GM12878 (cell line): Measurements from ENCODE around the gene PSMD11. TPM values are rescaled to one million over a fixed set of nuclear protein-coding genes. Genes with fewer than 3 reads are reported as not detected.

Experiments used
- ATAC-seq: fragments of 200-7000 bp; cut with Tn5 transposase; 3 replicates; pipeline ENCODE4 v1.9.1; 2020; ENCODE audit warnings: mild to moderate bottlenecking, moderate library complexity
- BruUV-seq: library from RNA; stranded (reverse); fragments of 400-500 nt; replicated peaks from 2 replicates; lab custom pipeline; 2021; lab: Mats Ljungman, UMichigan
- CTCF ChIA-PET: fragments of 300-600 bp; sonication (Branson Sonifier 250); formaldehyde crosslinking; extraction: SDS; loops from one replicate; lab custom pipeline; 2021; ENCODE audit warnings: inconsistent platforms; lab: Yijun Ruan, JAX
- POLR2A ChIA-PET: fragments of 350-600 bp; formaldehyde crosslinking; extraction: SDS; loops from one replicate; lab custom pipeline; 2021; ENCODE audit warnings: inconsistent platforms; lab: Charles Lee
- RAD21 ChIA-PET: fragments of 300-600 bp; sonication (Branson Sonifier 250); formaldehyde crosslinking; loops from one replicate; lab custom pipeline; 2023; ENCODE audit warnings: antibody characterized with exemption; ENCODE audit not compliant: unreplicated experiment; lab: Charles Lee
- SMC1A ChIA-PET: fragments of 300-600 bp; sonication (Branson Sonifier 250); formaldehyde crosslinking; loops from one replicate; lab custom pipeline; 2023; ENCODE audit not compliant: unreplicated experiment, uncharacterized antibody; lab: Charles Lee
- DNase-seq: peaks from one replicate; pipeline ENCODE4 v3.0.0-alpha.2; 2011; ENCODE audit warnings: low read depth, low spot score
- FAIRE-seq: peaks from 3 replicates; lab custom pipeline; 2011; peaks lifted over from hg19 to GRCh38; lab: Jason Lieb, UNC
- H2AFZ ChIP-seq: 2 replicates; pipeline ENCODE4 v1.6.0; 2011; ENCODE audit warnings: low read depth, low read length, control low read depth; ENCODE audit not compliant: control insufficient read depth
- H3K27ac ChIP-seq: 2 replicates; pipeline ENCODE4 v1.5.1; 2011; ENCODE audit warnings: control low read depth; ENCODE audit not compliant: control insufficient read depth, insufficient read depth
- H3K27me3 ChIP-seq, 2 experiments: replicated peaks in 1 of 2; 2 replicates each; pipeline versions ENCODE4 v1.6.0 to v1.6.1; 2011; ENCODE audit warnings: low read length in 1 of 2; ENCODE audit not compliant: control insufficient read depth in 2 of 2, insufficient read depth in 2 of 2
- H3K36me3 ChIP-seq, 2 experiments: 2 replicates each; pipeline ENCODE4 v1.5.1; 2011; ENCODE audit warnings: low read length in 1 of 2; ENCODE audit not compliant: control insufficient read depth in 2 of 2, insufficient read depth in 2 of 2
- H3K4me1 ChIP-seq: 2 replicates; pipeline ENCODE4 v1.6.1; 2011; ENCODE audit warnings: mild to moderate bottlenecking, low read length, moderate library complexity, mixed read lengths; ENCODE audit not compliant: control insufficient read depth, insufficient read depth
- H3K4me2 ChIP-seq: 2 replicates; pipeline ENCODE4 v1.6.0; 2011; ENCODE audit warnings: control low read depth; ENCODE audit not compliant: control insufficient read depth, insufficient read depth
- H3K4me3 ChIP-seq: fragments of 200-600 bp; sonication (generic); 2 replicates; pipeline ENCODE4 v1.5.1; 2016
- H3K79me2 ChIP-seq: 2 replicates; pipeline ENCODE4 v1.6.0; 2011; ENCODE audit warnings: low read length; ENCODE audit not compliant: control insufficient read depth, insufficient read depth
- H3K9ac ChIP-seq: 2 replicates; pipeline ENCODE4 v1.8.0; 2011; ENCODE audit warnings: low read length, control low read depth, mixed read lengths; ENCODE audit not compliant: control insufficient read depth, insufficient read depth
- H3K9me3 ChIP-seq: replicated peaks from 3 replicates; pipeline ENCODE4 v1.5.1; 2011; ENCODE audit warnings: mild to moderate bottlenecking, low read length; ENCODE audit not compliant: control insufficient read depth, insufficient read depth
- H4K20me1 ChIP-seq: 2 replicates; pipeline ENCODE4 v1.6.0; 2011; ENCODE audit not compliant: control insufficient read depth, insufficient read depth
- BCL11A ChIP-seq: IDR thresholded peaks from 2 replicates; pipeline ENCODE4 v1.6.1; 2011; ENCODE audit warnings: low read depth, low read length
- BCL3 ChIP-seq: IDR thresholded peaks from 2 replicates; pipeline ENCODE4 v1.6.1; 2011; ENCODE audit warnings: borderline replicate concordance, low read depth, mild to moderate bottlenecking, moderate library complexity, low read length; ENCODE audit not compliant: insufficient read depth, poor library complexity, severe bottlenecking
- BMI1 ChIP-seq: fragments of 450-650 bp; IDR thresholded peaks from 2 replicates; pipeline ENCODE4 v1.6.1; 2016; ENCODE audit warnings: mild to moderate bottlenecking, moderate library complexity, borderline replicate concordance
- FOXK2 ChIP-seq: fragments of 450-650 bp; IDR thresholded peaks from 2 replicates; pipeline ENCODE4 v1.6.1; 2017; ENCODE audit warnings: mild to moderate bottlenecking, moderate library complexity
- HDAC6 ChIP-seq: fragments of 200-600 bp; sonication (generic); IDR thresholded peaks from one replicate; pipeline ENCODE4 v1.8.0; 2017; ENCODE audit warnings: antibody characterized with exemption; ENCODE audit not compliant: unreplicated experiment
- IKZF2 ChIP-seq, 2 experiments: fragments of 450-650 bp; IDR thresholded peaks; 2 replicates each; pipeline ENCODE4 v1.6.1; 2017; ENCODE audit warnings: mild to moderate bottlenecking in 2 of 2, moderate library complexity in 2 of 2
- KAT2A ChIP-seq: conservative IDR thresholded peaks from 2 replicates; pipeline ENCODE4 v1.6.1; 2011; ENCODE audit warnings: low read depth, low read length; ENCODE audit not compliant: control insufficient read depth
- NBN ChIP-seq: fragments of 450-650 bp; IDR thresholded peaks from 2 replicates; pipeline ENCODE4 v1.6.1; 2016
- NFIC ChIP-seq: IDR thresholded peaks from 2 replicates; pipeline ENCODE4 v1.6.1; 2012; ENCODE audit warnings: low read depth, mild to moderate bottlenecking, inconsistent platforms, low read length, moderate library complexity
- NFXL1 ChIP-seq: fragments of 450-650 bp; IDR thresholded peaks from 2 replicates; pipeline ENCODE4 v1.6.1; 2017; ENCODE audit warnings: antibody characterized with exemption, mild to moderate bottlenecking, borderline replicate concordance
- NR2F1 ChIP-seq: fragments of 450-650 bp; conservative IDR thresholded peaks from 2 replicates; pipeline ENCODE4 v1.6.1; 2017; ENCODE audit warnings: mild to moderate bottlenecking
- RELA ChIP-seq: fragments of 450-650 bp; IDR thresholded peaks from 2 replicates; pipeline ENCODE4 v1.8.0; 2014; ENCODE audit warnings: borderline replicate concordance; ENCODE audit not compliant: partially characterized antibody
- RFX5 ChIP-seq: IDR thresholded peaks from 2 replicates; pipeline ENCODE4 v1.6.1; 2011; ENCODE audit warnings: low read depth, low read length, improper control_type of control experiment
- SMC3 ChIP-seq: IDR thresholded peaks from 2 replicates; pipeline ENCODE4 v1.6.1; 2011; ENCODE audit warnings: low read length, improper control_type of control experiment, borderline replicate concordance
- SREBF2 ChIP-seq: IDR thresholded peaks from 2 replicates; pipeline ENCODE4 v1.6.1; 2012; ENCODE audit warnings: mild to moderate bottlenecking, low read length
- STAT1 ChIP-seq: fragments of 450-650 bp; conservative IDR thresholded peaks from 2 replicates; pipeline ENCODE4 v1.6.1; 2014; ENCODE audit warnings: antibody characterized with exemption, mild to moderate bottlenecking
- WGBS: methylation state at CpG from one replicate; pipeline ENCODE4 v1.1.6; 2016; ENCODE audit warnings: low lambda C conversion rate; ENCODE audit not compliant: insufficient replicate concordance, insufficient coverage; ENCODE audit errors: missing lambda C conversion rate; 5-methylcytosine and 5-hydroxymethylcytosine counted together
- in situ Hi-C: fragments of 300-500 bp; cut with MboI; formaldehyde crosslinking; loops from 9 replicates; pipeline ENCODE4 v1.14.3; 2018; ENCODE audit warnings: mixed read lengths
- intact Hi-C: fragments of 100-400 bp; cut with micrococcal nuclease; formaldehyde crosslinking; loops from one replicate; pipeline ENCODE4 v1.14.2; 2022; ENCODE audit not compliant: unreplicated experiment
- polyA plus RNA-seq, 11 experiments: library from polyadenylated mRNA; depleted of rRNA in 4 of 11; unstranded in 6 of 11; stranded (reverse) in 5 of 11; fragments of >200 nt; fragmentation: Nextera tagmentation in 4 of 11; fragmentation: Illumina TruSeq in 1 of 11; extraction: Ambion mirVana in 4 of 11; extraction: Trizol in 1 of 11; gene quantifications; 1 replicate in 1 of 11; 2 replicates in 10 of 11; pipeline versions ENCODE4 v1.2.1 to v1.2.3, GENCODE V29; 2011 to 2016; ENCODE audit warnings: inconsistent platforms in 2 of 11, missing spikeins in 2 of 11, low read depth in 1 of 11
- total RNA-seq, 4 experiments: library from RNA; depleted of rRNA in 3 of 4; stranded (reverse); fragments of >200 nt in 3 of 4; fragmentation: Illumina TruSeq in 1 of 4; extraction: Trizol in 1 of 4; gene quantifications; 2 replicates each; pipeline versions ENCODE4 v1.2.1 to v1.2.3, GENCODE V29; 2013 to 2021
- TF ChIP-seq, protein P1 (sequence below): fragments of 450-650 bp; formaldehyde crosslinking; IDR thresholded peaks from 2 replicates; pipeline ENCODE4 v1.4.0; 2020; ENCODE audit warnings: mild to moderate bottlenecking, moderate library complexity

Gene PSMD11
- total and polyA plus RNA-seq, 10 of the 15 experiments (the other 5 are each of a cell fraction or from before 2014, with no cell fraction given), result 84.1 to 319 (median 120) TPM

GRCh38 chr17:32496395-32497073 lies 52.2 kb downstream of the PSMD11 start:
- CTCF ChIA-PET, result no interaction called here
- Histone ChIP-seq H3K79me2 (peaks cover 7% of the 10 kb centered on the region), H3K36me3 (no peaks in the 10 kb centered on the region; a peak in 2 of 4 replicates), H3K9ac (no peak overlapping the region), H3K9me3 (no peaks in the 10 kb centered on the region), H4K20me1 (no peaks in the 10 kb centered on the region), H2AFZ (no peak overlapping the region), H3K4me1 (peaks cover 26% of the 10 kb centered on the region), H3K27me3 (no peaks in the 10 kb centered on the region), H3K4me3 (no peak overlapping the region), H3K4me2 (no peak overlapping the region), H3K27ac (no peak overlapping the region)
- no peak for DNase-seq
- SMC1A ChIA-PET, result interaction anchor here (0.6 to 1.8 kb wide), 6 partner anchors 13 to 262 kb away, joined by 3 to 11 read pairs (median 7); no protein-coding TSS in a partner anchor
- in situ Hi-C loops (no loop called here), intact Hi-C loops (no loop called here)
- no TSS peak for BruUV-seq
- POLR2A ChIA-PET, result interaction anchor here (1.4 to 12.5 kb wide), 2 partner anchors 15 to 54 kb away, joined by 6 to 308 read pairs; no protein-coding TSS in a partner anchor
- FAIRE-seq, result no peak
- RAD21 ChIA-PET, result interaction anchor here (16.4 kb wide), 1 partner anchor 22 kb away, joined by 543 read pairs; no protein-coding TSS in a partner anchor
- no peak for ATAC-seq
- WGBS, result 65% methylated on average over 13 of the region's 16 CpGs
- TF ChIP-seq FOXK2 (no peak), BMI1 (no peak), RFX5 (no peak), KAT2A (no peak), IKZF2 (IDR thresholded peaks at IDR 0.05) (no peak), SREBF2 (no peak), HDAC6 (no peak), RELA (no peak), NBN (no peak), SMC3 (no peak), BCL3 (no peak), NFXL1 (no peak), NR2F1 (no peak), STAT1 (no peak), BCL11A (no peak), NFIC (no peak)
- TF ChIP-seq, protein P1, sequence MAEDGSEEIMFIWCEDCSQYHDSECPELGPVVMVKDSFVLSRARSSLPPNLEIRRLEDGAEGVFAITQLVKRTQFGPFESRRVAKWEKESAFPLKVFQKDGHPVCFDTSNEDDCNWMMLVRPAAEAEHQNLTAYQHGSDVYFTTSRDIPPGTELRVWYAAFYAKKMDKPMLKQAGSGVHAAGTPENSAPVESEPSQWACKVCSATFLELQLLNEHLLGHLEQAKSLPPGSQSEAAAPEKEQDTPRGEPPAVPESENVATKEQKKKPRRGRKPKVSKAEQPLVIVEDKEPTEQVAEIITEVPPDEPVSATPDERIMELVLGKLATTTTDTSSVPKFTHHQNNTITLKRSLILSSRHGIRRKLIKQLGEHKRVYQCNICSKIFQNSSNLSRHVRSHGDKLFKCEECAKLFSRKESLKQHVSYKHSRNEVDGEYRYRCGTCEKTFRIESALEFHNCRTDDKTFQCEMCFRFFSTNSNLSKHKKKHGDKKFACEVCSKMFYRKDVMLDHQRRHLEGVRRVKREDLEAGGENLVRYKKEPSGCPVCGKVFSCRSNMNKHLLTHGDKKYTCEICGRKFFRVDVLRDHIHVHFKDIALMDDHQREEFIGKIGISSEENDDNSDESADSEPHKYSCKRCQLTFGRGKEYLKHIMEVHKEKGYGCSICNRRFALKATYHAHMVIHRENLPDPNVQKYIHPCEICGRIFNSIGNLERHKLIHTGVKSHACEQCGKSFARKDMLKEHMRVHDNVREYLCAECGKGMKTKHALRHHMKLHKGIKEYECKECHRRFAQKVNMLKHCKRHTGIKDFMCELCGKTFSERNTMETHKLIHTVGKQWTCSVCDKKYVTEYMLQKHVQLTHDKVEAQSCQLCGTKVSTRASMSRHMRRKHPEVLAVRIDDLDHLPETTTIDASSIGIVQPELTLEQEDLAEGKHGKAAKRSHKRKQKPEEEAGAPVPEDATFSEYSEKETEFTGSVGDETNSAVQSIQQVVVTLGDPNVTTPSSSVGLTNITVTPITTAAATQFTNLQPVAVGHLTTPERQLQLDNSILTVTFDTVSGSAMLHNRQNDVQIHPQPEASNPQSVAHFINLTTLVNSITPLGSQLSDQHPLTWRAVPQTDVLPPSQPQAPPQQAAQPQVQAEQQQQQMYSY (CRISPR knock-in tag), result no peak
